Ishikawa (cell line): ENCODE results near the gene HOXA11.
A peak's percentile ranks its signal among the peaks of the same experiment; 100 is the strongest.

Source experiments
- CEBPB ChIP-seq: IDR thresholded peaks from 2 replicates; pipeline ENCODE4 v1.6.1; 2012
- CREB1 ChIP-seq: IDR thresholded peaks from 2 replicates; pipeline ENCODE4 v1.6.1; 2012; ENCODE audit warnings: low read depth
- EGR1 ChIP-seq: IDR thresholded peaks from 2 replicates; pipeline ENCODE4 v1.6.1; 2012
- EP300 ChIP-seq: IDR thresholded peaks from 2 replicates; pipeline ENCODE4 v1.6.1; 2012; ENCODE audit warnings: borderline replicate concordance
- FOXM1 ChIP-seq: IDR thresholded peaks from 2 replicates; pipeline ENCODE4 v1.6.1; 2012; ENCODE audit warnings: low read depth, borderline replicate concordance
- MAX ChIP-seq: IDR thresholded peaks from 2 replicates; pipeline ENCODE4 v1.6.1; 2012
- NFIC ChIP-seq: IDR thresholded peaks from 2 replicates; pipeline ENCODE4 v1.6.1; 2012
- RAD21 ChIP-seq: IDR thresholded peaks from 2 replicates; pipeline ENCODE4 v1.6.1; 2012; ENCODE audit warnings: low read depth
- REST ChIP-seq: IDR thresholded peaks from 2 replicates; pipeline ENCODE4 v1.6.1; 2012; ENCODE audit warnings: low read depth, mild to moderate bottlenecking
- TAF1 ChIP-seq: IDR thresholded peaks from 2 replicates; pipeline ENCODE4 v1.6.1; 2012; ENCODE audit warnings: low read depth, mild to moderate bottlenecking
- TCF12 ChIP-seq: IDR thresholded peaks from 2 replicates; pipeline ENCODE4 v1.6.1; 2012; ENCODE audit warnings: low read depth
- TEAD4 ChIP-seq: IDR thresholded peaks from 2 replicates; pipeline ENCODE4 v1.6.1; 2012
- YY1 ChIP-seq: IDR thresholded peaks from 2 replicates; pipeline ENCODE4 v1.6.1; 2012; ENCODE audit warnings: low read depth
- ZBTB7A ChIP-seq: IDR thresholded peaks from 2 replicates; pipeline ENCODE4 v1.6.1; 2012; ENCODE audit warnings: low read depth
- TF ChIP-seq, protein P1 (sequence below): IDR thresholded peaks from 2 replicates; pipeline ENCODE4 v1.6.1; 2012

HOXA11 gene

DNA sequence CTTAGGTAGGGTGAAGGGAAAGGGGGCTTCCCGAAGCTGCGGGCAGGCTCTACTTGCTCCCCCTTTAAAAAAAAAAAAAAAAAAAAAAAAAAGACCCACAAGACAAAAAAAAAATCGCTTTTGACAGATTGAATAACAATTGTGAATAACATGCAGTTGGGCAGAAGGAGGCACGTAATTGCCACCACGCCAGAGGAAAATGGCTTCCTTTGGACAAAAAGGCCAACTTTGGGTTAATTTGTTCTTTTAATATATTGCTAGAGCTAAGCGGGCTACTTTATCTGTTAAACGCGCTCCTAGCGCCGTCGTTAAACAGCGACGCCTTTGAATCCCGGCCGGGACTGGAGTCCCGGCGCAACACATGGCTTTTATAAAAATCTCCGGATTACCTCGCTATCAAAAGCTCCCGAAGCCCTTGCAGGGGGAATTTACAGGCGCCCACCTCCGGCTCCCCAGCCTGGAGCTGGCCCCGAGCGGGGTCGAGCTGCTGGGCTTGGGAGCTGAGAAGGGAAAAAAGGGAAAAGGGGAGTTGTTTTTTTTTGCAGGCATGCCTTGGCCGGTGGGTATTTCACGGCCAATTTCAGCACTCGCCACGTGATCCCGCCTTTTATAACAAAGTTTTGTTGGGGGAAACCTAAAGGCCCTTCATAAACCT lies 1.2 kb downstream of the HOXA11 start:
- TF ChIP-seq REST (no peak), MAX (peak; percentile 71), RAD21 (no peak), ZBTB7A (no peak), NFIC (no peak)
- TF ChIP-seq, protein P1, sequence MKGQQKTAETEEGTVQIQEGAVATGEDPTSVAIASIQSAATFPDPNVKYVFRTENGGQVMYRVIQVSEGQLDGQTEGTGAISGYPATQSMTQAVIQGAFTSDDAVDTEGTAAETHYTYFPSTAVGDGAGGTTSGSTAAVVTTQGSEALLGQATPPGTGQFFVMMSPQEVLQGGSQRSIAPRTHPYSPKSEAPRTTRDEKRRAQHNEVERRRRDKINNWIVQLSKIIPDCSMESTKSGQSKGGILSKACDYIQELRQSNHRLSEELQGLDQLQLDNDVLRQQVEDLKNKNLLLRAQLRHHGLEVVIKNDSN = peak; percentile 74

DNA sequence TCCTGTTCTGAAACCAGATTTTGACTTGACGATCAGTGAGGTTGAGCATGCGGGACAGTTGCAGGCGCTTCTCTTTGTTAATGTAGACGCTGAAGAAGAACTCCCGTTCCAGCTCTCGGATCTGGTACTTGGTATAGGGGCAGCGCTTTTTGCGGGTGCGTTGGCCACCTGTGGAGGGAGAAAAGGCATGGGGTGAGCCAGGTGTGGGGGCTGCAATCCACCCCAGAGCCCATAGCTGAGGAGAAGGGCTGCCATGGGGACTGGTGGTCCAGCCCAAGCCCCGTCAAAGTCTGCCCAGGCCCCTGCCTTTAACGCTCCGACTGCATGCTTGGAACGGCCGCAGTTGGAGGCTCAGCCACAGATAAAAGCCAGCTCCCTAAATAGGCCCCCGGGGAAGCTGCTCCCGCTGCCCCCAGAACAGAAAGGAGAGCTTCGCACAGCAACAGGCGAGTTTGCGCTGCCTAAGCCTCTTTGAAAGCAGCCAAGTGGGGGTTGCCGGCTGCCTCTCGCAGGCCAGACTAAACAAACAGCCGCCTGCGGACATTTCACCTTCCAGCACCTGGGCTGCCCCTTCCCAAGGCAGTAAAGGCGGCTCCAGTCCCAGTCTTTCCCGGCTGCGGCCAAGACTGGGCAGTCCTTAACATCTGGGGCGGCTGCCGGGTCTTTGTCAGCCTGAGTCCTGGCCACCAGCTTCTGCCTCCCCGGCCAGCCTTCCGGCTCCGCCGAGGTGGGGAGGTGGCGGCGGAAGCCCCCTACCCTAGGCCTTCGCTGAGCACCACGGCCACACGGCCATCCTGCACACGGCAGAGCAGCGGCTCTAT lies 2.0 kb downstream of the HOXA11 start:
- TF ChIP-seq MAX (no peak), EGR1 (no peak), YY1 (no peak)

DNA sequence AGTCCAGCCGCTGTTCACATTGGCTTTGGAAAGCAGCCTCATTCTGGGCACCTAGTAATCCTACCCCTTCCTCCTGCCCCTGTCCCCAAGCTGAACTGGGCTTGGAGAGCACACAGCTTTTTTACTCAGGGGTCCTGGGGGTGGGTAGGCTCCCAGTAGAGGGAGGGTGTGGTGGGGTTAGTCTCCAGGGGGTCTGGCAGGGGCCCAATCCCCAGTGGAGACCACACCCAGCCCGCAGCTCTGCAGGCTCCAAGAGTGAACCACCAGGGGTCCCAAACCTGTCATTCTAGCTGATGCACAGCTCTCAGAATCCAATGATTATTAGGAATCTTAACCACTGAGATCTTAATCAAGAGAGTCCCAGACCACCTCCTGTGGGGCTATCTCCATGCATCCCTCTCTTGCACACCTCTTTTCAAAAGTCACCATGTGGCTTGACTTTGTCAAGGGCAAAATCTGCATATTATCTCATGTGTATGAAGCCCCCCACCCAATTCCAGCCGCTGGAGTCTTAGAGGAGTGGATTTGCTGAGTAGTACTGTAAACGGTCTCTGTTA lies 2.7 kb downstream of the HOXA11 start:
- TF ChIP-seq, protein P1 = no peak
- TF ChIP-seq YY1 (no peak), TEAD4 (no peak), FOXM1 (no peak), TCF12 (no peak), EP300 (no peak), CREB1 (no peak), MAX (no peak), NFIC (no peak), CEBPB (no peak), EGR1 (no peak), ZBTB7A (no peak), TAF1 (no peak), REST (no peak), RAD21 (no peak)

DNA sequence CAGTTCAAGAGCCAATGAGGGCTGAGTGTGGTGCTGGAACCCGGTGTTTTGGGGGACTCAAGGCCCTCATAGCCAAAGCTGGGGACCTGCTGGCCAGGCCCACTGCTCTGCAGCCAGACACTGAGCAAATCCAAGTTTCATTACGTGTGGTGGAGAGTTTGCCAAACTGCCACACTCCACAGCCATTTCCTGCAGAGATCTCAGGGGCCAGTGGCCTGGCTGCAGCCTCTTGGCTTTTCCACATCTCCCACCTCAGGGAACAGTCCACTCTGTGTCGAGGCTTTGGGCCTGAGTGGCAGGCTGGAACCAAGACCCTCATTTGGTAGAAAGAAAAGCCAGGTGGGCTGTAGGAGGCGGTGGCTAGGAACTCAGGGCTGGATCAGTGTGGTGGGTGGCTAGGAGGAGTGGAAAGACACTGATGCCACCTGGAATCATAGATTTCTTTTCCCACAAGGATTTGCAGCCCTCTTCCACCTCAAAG lies 3.2 kb downstream of the HOXA11 start:
- TF ChIP-seq YY1 (no peak), TAF1 (no peak)

DNA sequence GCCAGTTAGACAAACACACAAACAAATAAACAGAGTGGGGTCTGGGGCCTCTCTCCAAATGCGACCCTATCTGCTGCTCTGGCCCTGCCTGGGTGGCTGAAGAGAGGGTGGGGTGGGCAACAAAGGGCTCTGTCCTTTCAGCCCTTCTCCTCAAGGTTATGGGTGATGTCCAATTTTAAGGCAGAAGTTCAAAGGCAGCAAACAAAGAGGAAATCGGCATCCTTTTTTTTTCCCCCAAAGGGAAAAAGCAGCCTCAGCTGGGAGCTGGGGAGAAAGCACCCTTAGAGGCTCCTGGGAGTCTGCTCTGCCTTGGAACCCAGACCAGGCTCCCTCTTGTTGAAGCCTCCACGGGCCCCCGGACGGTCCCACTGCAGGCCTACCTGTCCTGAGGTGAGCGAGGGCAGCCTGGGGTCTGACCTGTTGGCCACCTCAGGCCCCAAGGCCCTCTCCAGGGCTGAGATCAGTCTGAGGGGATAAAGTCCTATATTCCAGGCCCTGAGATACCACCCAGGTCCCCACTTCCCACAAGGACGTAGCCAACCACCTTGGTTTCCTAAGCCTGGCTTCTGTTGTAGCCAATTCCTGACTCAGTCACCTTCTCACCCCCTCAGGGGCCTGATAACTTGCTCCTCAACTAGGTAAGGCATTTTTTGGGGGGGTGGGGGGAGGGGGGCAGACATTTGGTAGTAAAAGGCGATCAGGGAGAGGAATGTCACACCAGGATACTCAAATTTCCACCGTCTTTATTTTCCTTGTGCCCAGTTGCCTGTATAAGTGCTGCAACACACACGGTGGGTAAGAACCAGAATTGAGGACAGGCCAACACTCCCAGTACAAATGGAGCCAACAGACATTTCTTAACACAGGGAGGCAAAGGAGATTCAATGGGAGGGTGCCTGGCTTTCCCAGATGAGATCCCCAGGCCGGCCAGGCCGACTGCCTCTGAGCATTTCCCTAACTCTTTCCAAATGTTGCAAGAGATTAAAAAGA lies 4.3 kb downstream of the HOXA11 start:
- TF ChIP-seq CEBPB = no peak
- TF ChIP-seq, protein P1 = no peak
- TF ChIP-seq RAD21 = no peak
- no peak for TF ChIP-seq MAX
- TF ChIP-seq REST = no peak
- no peak for TF ChIP-seq ZBTB7A
- TF ChIP-seq TEAD4 = no peak
- no peak for TF ChIP-seq TCF12
- no peak for TF ChIP-seq YY1
- no peak for TF ChIP-seq EGR1
- TF ChIP-seq NFIC = no peak
- no peak for TF ChIP-seq TAF1
- TF ChIP-seq FOXM1 = no peak
- no peak for TF ChIP-seq CREB1
- no peak for TF ChIP-seq EP300
